ENCODE results near the gene SUSD3.
"Not testable (repeated sequence)": the region's sequence is repeated elsewhere in the genome, so short reads cannot be mapped to it uniquely, and the experiment has no call there.

The SUSD3 gene

DNA sequence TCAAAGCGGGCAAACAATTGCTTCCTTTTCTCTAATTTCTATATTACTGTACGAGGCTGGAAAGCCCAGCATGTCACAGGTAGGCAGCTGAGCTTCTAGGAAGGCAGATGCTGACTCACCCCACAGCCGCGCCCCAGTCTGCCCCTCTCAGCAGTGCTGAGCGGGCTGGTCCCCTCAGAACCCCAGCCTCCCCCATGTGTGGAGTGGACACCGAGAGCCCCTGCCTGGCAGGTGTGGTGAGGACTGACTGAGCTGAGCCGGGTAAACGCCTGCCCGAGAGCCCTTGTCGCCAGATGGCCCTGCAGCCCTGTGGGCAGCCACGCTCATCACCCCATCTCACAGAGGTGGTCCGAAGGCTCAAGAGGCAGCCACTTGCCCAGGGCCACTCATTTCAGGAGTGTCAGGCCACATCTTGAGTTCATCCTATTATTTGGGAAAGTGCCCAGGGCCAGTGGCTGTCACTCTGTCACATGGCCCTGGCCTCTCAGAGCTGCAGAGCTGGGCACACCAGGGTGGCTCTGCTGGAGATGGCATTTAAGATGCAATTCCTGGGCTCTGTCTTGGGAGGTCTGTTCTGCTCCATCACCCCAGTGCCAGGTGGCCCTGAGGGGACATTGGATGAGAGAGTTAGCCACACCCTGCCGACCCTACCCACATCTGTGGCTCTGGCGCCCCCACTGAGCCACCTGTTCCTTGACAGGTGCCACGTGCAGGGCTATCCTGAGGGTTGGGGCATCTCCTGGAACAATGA is 50.0 kb downstream of the SUSD3 start:
- DNase-seq (ENCODE audit: extremely low read depth in 1 of 2, low read depth in 1 of 2): peak in 1 of 2 donors; percentile 68

- no peak for DNase-seq (ENCODE audit: extremely low read depth in 1 of 2, low read depth in 1 of 2)
Measured at GRCh38 chr9:93110311-93110855, 51.9 kb downstream of the SUSD3 start.

DNA sequence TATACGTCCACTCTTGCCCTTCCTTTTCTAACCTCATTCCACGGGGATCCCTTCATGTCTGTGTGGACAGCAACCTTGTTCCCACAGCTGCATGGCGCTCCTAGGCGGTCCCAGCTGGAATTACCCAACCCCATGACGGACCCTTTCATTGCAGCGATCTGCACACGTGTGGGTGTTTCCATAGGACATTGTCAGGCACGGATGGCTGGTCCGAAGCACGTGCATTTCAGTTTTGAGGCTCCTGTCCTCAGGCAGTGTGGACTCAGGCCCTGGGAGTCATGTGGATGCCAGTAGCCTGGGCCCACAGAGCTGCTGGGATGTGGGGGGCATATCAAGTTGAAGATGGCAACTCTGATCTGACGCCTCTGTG is 52.5 kb downstream of the SUSD3 start:
- DNase-seq (ENCODE audit: extremely low read depth in 1 of 2, low read depth in 1 of 2): no peak

DNA sequence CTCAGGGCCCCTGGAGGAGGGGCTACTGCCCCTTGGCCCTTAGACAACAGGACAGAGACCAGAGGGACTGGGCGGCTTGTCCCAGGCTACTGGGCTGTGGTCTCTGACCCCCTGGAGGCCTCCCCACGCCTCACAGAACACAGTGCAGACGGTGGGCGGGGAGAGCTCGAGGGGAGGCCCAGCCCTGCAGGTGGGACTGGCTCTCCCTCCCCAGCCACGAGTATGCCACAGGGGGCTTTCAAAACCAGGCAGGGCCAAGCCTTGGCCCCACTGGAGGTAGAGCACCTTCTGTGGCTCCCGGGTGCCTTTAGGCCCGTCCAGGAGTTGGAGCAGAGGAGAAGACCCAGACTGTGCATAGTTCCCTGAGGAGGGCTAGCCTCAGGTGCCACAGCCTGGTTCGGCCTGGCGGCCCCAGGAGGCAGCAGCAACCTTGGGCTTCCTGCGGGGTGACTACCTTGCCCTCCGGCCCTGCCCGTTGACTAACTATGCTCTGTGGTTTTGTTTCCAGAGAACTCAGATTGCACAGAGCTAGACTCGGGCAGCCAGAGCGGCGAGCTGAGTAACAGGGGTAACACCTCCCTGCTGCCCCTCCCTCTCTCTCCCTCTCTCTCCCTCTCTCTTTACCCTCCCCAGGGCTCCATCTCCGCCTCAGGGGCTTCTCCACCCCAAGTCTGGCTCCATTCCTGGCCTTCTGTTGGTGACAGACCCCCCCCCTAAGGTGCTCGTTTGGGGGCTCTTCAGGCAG is 53.0 kb downstream of the SUSD3 start:
- DNase-seq (ENCODE audit: extremely low read depth in 1 of 2, low read depth in 1 of 2): peak in 1 of 2 donors; percentile 59

DNA sequence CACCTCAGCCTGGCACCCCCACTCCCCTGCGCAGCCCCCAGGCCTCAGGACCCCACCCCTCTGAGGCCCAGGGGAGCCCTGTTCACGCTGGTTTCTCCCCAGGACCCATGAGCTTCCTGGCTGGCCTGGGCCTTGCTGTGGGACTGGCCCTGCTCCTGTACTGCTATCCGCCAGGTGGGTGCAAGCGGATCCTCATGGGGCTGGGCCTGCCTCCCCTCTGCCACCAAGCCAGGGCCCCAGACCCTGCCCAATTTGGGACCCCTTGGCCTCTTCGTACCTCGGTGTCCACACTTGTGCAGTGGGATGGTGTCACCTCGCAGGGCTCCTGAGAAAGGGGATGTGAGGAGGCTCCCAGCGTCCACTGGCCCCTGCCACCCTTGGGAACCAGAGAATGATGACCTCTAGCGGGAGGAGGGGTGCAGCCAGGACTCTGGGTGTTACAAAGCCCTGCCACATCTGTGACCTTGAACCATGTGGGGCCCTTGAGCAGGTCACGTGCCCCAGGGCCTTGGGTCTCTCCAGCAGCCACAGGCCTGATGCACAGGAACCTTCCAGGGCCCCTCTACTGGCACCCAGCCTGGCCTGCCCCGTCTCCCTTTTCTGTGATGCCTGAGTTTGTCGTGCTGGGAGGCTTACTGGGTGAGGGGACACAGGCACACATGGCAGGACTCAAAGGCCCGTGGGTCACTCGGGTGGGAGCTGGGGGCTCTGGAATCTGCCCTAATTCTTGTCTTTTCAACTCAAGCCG is 53.8 kb downstream of the SUSD3 start:
- no peak for DNase-seq (ENCODE audit: extremely low read depth in 1 of 2, low read depth in 1 of 2)

DNA sequence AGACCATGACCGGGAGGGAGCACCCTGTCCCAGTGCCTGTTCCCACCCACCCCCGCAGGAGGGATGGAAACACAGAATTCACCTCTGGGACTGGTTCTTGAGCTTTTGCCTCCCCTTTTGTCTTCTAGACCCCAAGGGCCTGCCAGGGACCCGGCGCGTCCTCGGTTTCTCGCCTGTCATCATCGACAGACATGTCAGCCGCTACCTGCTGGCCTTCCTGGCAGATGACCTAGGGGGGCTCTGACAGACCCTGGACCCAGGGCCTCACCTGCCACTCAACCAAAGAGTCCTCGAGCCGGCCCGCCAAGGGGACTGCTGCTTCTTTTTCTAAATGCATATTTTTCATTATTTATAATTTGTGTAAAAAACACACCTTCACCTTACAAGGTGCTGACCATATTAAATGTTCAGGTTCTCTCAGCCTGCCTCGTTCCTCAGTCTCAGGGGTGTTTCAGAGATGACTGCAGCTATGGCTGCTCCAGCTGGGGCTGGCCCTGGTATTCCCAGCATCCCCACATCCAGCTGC is 54.4 kb downstream of the SUSD3 start:
- no peak for DNase-seq (ENCODE audit: extremely low read depth in 1 of 2, low read depth in 1 of 2)

- DNase-seq (ENCODE audit: extremely low read depth in 1 of 2, low read depth in 1 of 2): no peak
Measured at GRCh38 chr9:93114169-93114983, 55.9 kb downstream of the SUSD3 start.

DNA sequence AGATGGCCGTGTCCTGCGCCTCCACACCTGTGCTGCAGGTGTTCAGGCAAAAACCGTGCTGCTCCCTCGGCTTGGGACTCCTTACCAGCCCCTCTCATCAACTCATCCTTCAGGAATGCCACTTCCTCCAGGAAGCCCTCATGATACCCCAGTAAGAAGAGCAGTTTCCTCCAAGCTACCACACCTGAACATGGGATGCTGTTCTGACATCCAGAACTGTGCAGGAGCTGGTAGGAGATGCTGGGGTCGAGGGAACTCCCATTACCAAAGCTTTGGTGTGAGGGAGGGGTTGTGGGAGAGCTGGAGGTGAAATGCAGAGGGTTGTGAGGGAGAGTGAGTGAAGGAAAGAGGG is 56.5 kb downstream of the SUSD3 start:
- no peak for DNase-seq (ENCODE audit: extremely low read depth in 1 of 2, low read depth in 1 of 2)

DNA sequence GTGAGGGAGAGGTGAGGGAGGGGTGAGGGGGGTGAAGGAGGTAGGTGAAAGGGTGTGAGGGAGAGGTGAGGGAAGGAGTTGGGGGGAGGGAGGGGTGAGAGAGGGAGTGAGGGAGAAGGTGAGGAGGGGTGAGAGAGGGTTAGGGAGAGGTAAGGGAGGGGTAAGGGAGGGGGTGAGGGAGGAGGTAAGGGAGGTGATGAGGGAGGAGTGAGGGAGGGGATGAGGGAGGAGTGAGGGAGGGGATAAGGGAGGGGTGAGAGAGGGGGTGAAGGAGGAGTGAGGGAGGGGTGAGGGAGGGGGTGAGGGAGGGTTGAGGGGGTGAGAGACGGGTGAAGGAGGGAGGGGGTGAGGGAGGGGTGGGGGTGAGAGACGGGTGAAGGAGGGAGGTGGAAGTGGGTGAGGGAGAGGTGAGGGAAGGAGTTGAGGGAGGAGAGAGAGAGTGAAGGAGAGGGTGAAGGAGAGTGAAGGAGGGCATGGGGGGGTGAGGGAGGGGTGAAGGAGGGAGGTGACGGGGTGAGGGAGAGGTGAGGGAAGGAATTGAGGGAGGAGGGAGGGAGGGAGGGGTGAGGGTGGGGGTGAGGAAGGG is 57.1 kb downstream of the SUSD3 start:
- DNase-seq (ENCODE audit: extremely low read depth in 1 of 2, low read depth in 1 of 2): no peak

- DNase-seq (ENCODE audit: extremely low read depth in 1 of 2, low read depth in 1 of 2): no peak
Measured at GRCh38 chr9:93116072-93116961, 57.8 kb downstream of the SUSD3 start.

DNA sequence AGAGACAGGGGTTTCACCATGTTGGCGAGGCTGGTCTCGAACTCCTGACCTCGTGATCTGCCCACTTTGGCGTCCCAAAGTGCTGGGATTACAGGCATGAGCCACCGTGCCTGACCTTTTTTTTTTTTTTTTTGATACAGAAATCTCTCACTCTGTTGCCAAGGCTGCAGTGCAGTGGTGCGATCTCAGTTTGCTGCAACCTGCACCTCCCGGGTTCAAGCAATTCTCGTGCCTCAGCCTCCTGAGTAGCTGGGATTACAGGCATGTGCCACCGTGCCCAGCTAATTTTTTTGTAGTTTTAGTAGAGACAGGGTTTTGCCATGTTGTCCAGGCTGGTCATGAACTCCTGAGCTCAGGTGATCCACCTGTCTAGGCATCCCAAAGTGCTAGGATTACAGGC is 59.0 kb downstream of the SUSD3 start:
- DNase-seq (ENCODE audit: extremely low read depth in 1 of 2, low read depth in 1 of 2): not testable (repeated sequence)

- DNase-seq (ENCODE audit: extremely low read depth in 1 of 2, low read depth in 1 of 2): no peak
Measured at GRCh38 chr9:93117924-93118862, 59.7 kb downstream of the SUSD3 start.

DNA sequence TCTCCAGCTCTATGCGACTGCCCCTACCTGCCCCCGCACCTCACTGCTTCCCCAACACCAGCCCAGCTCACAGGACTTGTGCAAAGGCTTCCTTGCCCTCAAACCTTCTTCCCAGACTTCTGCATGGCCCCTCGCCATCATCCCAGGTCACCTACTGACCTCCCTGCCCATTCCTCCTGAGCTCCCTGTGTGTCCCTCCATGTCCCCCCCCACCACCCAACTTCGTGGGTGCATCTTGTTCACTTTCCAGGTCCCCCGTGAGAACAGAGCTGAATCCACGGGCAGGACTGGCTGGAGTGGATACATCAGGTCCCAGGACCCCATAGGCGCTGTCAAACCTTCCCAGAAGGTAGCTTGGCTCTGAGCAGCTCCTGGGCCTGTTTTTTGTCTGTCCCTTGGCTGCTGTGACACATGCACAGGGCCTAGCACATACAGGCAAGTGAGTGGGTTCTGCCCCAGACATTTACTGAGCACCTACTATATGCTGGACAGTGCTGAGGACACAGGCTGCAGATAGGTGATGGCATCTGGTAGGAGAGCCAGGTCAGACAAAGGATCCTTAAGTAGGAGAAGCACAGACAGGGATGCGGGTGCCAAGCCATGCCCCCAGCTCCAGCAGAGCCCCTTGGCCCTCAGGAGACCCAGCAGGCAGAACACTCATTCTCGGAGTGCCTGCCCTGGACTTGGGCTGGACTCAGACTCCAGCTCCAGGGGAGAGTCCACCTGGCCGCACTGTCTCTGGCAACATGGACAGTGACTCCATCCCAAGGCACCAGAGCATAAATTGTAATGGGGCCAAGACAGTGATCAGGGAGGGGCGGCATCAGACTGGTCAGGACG is 60.6 kb downstream of the SUSD3 start:
- no peak for DNase-seq (ENCODE audit: extremely low read depth in 1 of 2, low read depth in 1 of 2)

GRCh38 chr9:93119703-93119952 is 61.1 kb downstream of the SUSD3 start:
- DNase-seq (ENCODE audit: extremely low read depth in 1 of 2, low read depth in 1 of 2): no peak

DNA sequence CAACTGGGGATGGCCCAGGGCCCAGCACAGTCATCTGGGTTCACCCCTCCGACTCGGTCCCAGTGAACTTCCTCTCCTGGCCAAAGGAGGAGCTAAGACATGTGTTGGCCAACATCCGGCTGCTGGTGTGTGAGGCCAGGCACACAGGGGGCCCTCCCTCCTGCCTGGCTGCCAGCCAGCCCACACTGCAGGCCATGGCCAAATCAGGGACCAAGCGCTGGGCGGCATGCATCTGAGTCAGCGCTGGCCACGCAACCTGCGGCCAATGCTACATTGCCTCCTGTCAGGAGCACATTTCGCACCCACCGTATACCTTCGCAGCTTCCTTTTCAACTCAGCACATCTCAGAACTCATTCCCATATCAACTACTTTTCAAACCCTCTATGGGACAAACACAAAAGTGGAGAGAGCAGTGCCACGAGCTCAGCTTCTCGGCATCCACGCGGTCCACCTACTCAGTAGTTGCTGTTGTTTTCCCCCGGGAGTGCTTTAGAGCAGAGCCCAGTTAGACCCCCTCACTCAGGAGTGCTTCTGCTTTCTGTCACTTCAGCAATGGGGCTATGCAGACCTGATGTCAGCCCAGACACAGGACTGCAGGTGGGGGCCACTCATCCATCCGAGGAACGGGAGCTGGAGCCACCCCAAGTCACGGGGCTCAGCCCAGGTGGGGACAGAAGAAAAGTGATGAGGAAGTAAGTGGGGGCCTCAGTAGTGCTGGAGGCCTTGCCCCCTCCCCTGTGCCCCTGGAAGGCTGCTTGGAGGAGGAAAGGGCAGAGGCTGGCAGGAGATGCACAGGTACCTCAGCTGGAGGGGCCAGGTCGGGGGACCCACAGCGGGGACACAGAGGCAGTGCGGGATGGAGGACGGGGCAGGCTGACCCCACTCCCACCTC is 61.7 kb downstream of the SUSD3 start:
- DNase-seq (ENCODE audit: extremely low read depth in 1 of 2, low read depth in 1 of 2): peak in 1 of 2 donors; percentile 19

DNA sequence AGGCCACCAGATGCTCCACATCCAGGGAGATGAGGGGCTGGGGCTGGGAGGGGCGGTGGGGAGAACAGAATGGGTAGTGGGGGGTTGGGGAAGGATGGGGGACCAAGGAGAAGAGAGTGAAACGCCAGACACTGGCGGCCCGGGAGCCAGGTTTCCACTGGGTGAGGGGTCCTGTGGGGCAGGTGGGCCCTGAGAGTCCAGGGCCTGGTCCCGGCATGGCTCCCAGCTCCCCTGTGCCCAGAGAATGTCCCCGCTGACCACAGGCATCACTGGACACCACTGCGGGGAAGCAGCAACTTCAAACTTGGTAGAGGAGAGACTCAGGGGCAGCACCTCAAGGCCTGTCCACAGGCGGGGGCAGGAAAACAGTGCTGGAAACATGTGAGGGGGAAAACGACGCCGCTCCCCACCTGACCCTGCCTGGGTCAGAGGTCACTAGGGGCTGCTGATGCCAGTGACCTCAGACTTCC is 62.4 kb downstream of the SUSD3 start:
- no peak for DNase-seq (ENCODE audit: extremely low read depth in 1 of 2, low read depth in 1 of 2)

Measured in stimulated activated CD8-positive, alpha-beta memory T cell treated with anti-CD3 and anti-CD28 coated beads, Interleukin-7, amount 100 ng/mL, for 48 hours (primary cell).